ENCODE results near the gene SHTN1.

The SHTN1 gene

GRCh38 chr10:116980041-116980440 is 24.9 kb downstream of the SHTN1 start:
- no peak for DNase-seq

DNA sequence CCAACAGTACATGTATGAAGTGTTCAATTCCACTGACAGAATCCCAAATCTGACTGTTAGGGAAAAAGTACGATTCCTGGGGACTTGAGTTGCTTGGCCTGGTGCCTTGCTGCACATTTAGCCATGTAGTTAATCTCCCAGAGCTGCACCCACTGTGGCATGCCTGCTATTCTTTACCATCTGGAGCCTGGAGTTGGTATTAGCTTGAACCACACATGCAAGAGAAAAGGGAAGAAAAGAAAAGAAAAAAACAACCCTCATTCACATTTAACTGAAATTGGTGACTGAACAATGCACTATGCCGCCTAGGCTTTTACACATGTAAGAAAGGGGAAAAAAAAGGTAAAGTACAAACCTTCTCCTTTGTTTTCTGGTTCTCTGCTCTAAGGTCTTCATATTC is 26.1 kb downstream of the SHTN1 start:
- no peak for DNase-seq

DNA sequence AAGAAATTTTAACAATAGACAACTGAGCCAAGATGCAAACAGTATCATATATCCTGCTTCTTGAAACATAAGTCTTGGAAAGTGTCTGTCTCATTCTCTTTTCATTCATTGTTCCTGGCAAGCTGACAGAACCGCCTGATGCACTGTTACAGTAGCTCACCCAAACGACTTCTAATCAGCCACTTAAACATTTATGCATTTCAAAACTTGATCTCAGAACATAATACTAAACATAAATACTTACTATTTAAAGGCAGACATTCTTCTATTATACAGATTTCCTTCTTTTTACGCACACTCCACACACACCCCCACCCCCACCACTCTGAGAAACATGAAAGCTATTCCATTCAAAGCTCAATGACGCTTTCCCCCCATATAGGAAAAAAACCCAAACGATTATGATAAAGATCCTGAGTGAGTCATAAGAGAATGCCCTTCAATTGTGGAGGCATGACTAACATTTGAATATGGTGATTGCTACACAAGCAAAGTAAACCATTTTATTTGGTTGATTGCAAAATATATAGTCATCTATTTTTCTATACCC is 30.5 kb downstream of the SHTN1 start:
- DNase-seq = no peak

- no peak for DNase-seq
Measured at GRCh38 chr10:116973946-116974455, 31.0 kb downstream of the SHTN1 start.

GRCh38 chr10:116973371-116973905 is 31.5 kb downstream of the SHTN1 start:
- DNase-seq = no peak

- no peak for DNase-seq
Measured at GRCh38 chr10:116972131-116972530, 32.9 kb downstream of the SHTN1 start.

DNA sequence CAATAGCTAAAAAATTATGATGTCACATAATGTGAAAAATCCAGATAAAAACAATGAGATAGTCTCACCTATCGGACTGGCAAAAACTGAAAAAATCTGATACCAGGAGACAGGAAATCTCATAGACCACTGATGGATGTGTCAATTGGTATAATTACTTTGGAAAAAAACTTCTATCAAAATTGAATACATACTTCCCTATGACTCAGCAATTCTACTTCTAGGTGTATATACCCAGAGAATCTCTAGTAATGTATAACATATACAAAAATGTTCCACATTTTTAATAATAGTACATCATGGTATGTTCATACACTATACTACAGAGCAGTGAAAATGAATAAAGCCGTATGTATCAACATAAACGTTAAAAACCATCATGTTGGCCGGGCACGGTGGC is 34.9 kb downstream of the SHTN1 start:
- no peak for DNase-seq

DNA sequence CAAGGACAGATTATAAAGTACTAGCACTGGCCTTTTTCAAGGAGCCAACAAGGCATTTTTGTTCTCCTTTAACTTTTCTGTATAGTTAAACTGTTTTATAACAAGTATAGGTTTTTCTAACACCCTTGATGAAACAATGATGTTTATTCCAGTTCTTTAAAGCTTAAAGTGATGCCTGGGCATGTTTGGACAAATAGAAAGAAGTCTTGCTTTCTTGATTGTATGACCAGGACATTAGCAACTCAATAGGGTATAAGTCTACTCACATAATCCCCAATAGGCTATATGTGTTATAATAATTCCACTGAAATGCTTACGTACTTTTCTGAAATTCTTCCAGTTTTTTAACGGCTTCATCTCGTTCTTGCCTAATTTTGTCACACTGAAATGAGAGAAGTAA is 36.7 kb downstream of the SHTN1 start:
- DNase-seq = no peak

GRCh38 chr10:116961406-116962251 is 43.4 kb downstream of the SHTN1 start:
- peak; percentile 32 for DNase-seq

DNA sequence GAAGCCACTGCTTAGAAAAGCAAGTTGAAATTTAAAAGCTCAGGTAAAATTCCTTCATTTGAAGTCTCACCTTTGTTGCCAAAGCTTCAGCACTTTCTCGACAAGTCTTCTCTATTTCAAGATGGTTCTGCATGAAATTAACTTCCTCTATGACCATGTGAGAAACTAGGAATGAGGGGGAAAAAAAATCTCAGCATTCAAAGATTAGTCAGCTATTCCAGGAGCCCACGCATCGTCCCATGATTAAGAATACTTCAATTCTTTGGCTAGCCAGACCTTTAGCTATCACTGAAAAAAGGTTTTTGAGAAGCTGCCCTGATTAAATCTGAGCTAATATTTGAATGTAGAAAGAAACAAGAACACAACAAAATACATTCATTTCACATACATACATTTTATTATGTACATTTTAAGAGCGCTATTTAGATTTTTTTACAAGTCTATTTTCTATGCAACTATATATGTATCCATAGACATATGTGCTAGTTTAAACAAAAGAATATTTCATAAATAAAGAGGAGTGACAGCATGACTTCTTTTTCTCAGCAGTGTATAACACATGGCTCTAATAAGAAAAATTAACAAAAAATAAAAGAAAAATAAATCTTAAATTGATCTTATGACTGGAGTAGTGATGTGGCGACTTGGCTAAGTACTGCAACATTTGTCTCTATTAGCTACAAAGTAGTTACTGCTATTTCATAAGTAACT is 44.8 kb downstream of the SHTN1 start:
- DNase-seq = no peak

DNA sequence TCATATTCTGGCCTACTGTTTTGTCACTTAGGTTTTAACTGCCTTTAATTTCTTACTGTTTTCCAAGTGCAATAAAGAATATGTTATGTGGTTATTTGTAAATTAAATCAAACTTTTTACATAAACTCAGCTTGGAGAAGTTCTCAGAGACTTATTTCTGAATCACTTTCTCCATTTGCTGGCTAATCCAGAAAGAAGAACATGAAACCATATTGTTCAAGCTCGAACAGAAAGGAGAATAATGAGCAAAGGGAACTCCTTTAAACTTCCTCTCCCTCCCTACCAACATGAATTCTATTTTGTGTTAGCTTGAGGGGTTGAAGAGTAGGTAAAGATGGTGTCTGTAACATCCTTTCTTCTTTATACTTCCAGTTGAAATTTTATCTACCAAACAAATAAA is 52.3 kb downstream of the SHTN1 start:
- DNase-seq = no peak

DNA sequence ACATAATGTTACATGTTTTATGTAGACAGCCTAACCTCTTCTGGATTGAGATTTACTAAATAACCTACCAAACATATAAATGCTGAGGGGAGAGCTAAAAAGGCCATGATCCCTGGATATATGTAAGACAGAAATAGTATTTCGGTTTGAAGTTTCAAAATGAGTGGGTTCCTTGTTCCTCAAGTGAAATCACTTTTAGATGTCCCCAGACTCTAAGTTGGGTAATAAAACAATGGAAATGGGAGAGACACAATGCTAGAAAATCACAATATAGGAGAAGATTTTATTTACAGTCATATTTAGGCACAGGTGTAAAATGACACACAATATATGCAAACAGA is 56.5 kb downstream of the SHTN1 start:
- DNase-seq = no peak

- DNase-seq = no peak
Measured at GRCh38 chr10:116947841-116948529, 57.0 kb downstream of the SHTN1 start.

- DNase-seq = no peak
Measured at GRCh38 chr10:116944911-116945310, 60.1 kb downstream of the SHTN1 start.

DNA sequence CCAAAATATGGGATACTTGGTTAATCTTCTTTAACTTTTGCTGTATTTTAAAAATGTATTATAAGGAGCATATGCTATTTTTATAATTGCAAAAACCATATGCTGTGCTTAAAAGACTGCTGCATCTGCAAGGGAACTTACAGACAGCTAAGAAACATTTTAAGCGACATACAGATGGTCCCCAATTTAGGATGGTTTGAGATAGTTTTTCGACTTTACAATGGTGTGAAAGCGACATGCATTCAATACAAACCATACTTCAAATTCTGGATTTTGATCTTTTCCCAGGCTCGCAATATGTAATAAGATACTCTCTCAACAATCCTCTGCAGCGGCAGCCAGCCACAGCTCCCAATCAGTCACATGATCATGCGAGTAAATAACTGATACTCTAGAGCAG is 73.2 kb downstream of the SHTN1 start:
- DNase-seq = no peak

DNA sequence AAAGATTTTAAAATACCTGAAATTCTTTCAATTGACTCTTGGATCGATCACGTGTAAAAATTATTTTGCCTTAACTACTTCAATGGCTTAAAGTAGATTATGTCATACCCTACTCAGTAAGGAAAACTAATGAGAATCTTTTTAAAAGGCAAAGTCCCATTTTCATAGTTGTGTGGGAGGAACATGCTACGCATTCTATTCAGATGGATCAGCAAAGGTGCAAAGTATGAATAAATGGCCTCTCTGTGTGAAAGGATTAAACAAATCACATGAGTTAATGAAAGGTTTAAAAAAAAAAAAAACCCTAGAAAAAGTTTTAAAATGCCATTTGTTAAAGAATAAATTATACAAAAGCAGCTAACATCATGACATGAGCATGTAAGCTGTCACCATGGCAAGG is 78.6 kb downstream of the SHTN1 start:
- no peak for DNase-seq

- no peak for DNase-seq
Measured at GRCh38 chr10:116925056-116925455, 79.9 kb downstream of the SHTN1 start.

DNA sequence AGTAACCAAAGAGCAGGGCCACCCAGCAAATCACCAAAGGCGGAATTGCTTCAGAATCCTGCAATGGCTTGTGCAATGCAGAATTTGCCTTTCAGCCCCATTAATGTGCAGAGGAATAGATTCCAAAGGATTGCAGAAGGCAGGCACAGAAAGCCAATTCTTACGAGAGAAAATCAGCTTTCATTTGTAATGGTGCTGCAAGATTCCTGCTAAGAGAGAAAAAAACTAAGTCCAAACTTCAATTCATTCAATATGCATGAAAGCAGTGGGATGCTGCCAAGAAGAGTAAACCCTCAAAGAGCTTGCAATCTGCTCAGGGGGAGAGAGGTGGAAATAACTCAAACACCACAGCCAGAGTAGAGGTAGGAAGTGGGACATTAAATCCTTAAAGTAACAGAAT is 85.3 kb downstream of the SHTN1 start:
- no peak for DNase-seq

DNA sequence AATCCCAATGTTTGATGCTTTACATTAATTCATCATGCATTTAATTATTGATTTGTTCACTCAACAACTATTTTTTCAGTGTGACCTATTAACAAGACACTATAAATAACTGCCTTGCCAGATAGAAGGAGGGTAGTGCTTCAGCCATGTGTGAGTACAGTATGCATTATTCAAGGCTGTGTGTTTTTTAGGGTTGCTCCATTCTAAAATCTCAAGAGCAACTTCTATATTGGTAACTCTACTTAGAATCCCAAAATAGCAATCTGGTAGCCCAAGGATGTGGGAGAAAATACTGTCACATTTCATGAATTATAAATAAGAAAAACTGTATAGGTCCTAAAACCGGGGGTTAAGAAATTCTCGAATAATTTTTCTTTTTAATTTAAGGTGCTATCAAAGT is 85.8 kb downstream of the SHTN1 start:
- DNase-seq = no peak

DNA sequence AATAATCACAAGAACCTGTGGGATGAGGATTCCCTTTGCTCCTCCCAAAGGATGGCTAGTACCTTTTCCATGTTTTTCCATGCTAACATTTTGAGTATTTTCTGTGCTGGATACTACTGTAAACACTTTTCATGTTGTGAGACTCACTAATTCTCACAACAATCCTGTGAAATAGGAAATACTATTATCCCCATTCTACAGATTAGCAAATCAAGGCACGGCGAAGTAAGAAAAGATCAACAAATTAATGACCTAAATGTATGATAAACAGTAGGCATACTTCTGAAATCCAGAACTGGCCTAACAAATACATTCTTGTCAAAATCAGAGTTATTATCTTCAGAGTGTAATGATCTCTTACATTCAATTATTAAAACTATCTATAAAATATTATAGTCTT is 86.4 kb downstream of the SHTN1 start:
- no peak for DNase-seq

DNA sequence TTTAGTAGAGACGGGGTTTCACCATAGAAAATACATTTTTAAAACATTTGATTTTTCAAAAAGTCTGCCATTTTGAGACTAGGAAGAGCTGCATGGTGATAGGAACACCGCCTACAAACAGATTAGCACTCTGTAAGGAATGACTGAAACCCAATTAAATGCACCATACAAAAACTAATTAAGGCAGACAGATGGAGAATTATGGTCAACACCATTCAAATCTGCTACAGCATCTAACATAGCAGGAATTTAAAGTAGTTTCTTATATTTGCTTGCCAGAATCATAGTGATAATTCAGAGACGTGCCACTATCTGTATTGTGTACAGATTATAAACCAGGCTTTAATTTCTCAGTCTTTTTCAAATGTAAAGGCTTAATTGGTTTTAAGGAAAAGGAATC is 87.5 kb downstream of the SHTN1 start:
- no peak for DNase-seq

GRCh38 chr10:116915340-116915739 is 89.6 kb downstream of the SHTN1 start:
- DNase-seq = no peak

- DNase-seq = no peak
Measured at GRCh38 chr10:116913695-116914094, 91.3 kb downstream of the SHTN1 start.
